GM18520 (cell line): ENCODE data around the gene ITGA8.
"Not testable (repeated sequence)": the region's sequence is repeated elsewhere in the genome, so short reads cannot be mapped to it uniquely, and the experiment has no call there.

Experiments
- ATAC-seq: cut with Tn5 transposase; IDR thresholded peaks from one replicate; pipeline ENCODE4 v1.9.1; 2021; ENCODE audit not compliant: unreplicated experiment

Gene ITGA8

GRCh38 chr10:15510963-15511362, 208.8 kb downstream of the ITGA8 start:
- no peak for ATAC-seq

DNA sequence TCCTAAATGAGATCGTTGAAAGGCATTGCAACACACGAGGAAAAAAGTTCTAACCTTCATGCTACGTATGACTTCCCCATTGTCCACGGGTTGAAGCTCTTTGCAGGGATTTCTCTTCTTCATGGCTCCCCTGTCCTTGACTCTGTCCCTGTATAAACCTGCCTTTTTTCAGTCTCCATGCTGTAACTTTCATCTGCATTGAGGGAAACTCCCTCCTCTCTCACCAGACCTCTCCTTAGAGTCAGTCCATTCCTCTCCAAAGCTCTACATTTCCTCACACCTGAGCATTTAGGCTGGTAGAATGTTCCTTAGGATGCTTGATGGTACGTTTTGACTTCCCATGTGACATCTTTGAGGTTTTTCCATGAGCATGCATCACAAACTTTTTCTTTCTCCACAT, 214.4 kb downstream of the ITGA8 start:
- ATAC-seq: no peak

DNA sequence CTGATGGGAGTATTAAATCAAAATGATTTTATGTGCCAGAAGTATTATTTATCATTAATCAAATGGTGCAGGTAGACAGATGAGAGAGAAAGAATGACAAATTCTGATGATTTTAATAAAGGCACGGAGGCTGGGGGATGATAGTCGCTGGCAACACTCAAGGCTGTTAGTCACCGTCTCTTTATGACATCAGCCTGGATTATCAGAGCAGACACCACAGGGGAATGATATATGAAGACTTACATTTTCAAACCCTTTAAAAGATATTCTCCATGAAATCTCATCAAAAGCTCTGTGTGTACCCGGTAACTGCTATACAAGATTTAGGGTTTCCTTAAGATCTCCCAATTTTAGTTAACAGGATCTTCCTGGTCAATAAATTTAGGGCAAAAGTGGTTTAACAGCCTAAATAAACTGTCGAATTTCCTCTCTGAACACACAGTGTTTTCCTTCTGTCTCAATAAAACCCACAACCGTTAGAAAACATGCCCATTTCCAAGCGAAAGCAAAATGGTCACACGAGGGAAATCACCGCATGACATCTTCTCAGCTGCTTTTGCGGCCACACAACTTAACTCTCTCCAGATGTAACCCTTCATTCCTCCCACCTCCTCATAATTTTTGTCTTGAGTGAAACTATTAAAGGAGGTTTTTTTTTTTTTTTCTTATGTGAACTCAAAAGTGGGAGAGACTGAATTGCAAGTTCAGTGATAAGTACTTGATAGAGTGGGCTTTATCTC, 215.5 kb downstream of the ITGA8 start:
- no peak for ATAC-seq

DNA sequence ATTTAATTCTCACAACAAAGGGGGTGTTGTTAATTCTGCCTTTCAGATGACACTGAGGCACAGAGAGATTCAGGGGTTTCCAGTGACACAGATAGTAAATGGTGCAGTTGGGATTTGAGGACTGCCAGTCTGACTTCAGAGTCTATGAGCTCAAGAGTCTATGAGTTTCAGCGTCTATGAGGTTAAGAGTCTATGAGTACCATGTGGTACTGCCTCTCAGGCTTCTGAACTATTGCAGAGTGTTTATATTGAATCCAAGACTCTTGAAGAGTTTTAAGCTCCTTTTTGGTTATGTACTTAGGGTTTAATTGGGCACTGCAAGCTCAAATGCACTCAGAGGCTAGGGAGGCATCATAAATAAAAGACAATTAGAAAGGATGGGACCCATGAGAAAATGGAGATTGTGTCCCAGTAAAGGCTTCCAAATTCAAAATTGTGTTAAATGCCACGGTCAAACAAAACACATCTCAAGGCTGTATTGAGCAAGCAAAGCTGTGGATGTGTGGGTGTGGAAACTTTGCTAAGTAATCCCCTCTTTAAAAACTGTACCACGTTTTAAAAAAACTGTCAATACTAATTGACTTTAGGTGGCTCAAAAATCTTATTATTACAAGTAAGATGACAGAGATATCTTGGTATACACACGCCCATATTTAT, 224.7 kb downstream of the ITGA8 start:
- no peak for ATAC-seq

DNA sequence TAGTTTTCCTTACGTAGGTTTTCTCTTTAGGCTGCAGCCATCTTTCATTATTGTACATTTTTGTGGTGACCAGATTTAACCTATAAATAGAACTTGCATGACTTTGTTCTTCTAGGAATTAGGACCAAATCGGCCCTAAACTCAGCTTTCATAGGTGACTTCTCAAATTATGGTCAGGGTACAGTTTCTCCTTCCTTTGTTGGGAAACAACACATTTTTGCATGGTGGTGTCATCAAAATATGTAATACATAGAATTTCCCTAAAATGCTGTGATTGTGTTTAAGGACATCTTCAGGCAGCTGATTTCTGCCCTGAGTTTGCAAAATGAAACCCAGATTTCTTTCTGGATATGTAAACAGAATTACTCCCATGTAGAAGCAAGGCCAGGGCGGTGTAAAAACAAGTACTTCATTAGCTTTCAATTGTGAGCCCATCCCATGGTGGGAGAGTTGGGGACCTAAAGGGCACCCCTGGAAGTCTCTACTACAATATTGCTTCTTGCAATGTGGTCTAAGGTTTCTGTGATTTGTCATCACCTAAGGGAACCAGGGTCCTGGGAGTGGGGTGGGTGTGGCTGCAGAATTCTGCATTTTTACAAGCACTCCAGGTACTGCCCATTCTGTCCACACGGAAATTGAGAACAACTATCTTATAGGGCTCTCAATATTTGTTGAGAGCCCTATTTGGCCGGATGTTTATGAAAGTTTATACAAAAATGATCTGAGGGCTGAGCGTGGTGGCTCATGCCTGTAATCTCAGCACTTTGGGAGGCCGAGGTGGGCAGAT, 227.7 kb downstream of the ITGA8 start:
- no peak for ATAC-seq

- no peak for ATAC-seq
Measured at GRCh38 chr10:15489431-15489830, 230.3 kb downstream of the ITGA8 start.

GRCh38 chr10:15487376-15487775, 232.3 kb downstream of the ITGA8 start:
- ATAC-seq: no peak

DNA sequence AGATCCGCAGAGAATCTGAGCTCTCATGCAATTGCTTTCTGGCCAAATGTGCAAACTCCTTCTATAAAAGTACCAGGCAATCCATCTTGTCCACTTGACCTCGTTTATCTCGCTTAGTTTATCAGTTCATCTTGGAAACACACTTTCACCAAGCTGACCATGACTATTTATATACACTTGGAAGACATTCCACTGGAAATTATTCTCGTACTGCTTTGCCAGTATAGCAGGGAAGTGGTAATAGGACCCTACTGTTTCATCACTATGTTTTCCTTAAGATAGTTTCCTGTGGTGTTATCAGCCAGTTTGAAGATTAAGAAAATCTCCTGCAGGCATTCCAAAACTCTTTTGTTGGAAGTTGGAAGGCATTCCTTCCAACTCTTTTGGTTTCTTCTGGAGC, 233.3 kb downstream of the ITGA8 start:
- no peak for ATAC-seq

DNA sequence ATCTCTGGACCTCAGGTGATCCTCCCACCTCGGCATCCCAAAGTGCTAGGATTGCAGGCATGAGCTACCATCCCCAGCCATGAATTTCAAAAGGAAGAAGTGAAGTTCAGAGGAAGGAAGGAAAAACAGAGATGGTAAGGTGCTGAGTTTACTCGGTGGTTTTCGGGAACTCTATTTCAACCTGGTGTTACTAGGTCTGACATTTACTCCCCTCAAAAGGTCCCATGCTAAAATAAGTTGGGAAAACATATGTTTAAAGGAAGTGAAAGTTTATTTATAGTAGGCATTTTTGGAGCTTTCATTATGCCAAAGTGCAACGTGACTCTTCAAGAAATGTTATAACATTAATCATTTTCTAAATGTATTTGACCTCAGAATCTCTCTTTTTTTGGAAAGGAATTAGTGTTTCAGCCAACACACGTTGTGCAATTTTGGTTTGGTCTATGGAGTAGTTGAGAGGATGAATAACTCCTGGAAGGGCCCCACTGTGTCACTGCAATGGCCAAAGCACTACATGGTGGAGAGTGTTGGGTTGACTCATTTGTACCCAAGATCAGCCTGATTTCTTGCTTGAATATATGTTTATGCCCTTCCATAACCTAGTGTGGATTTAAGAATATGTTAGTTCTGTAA, 233.9 kb downstream of the ITGA8 start:
- no peak for ATAC-seq

DNA sequence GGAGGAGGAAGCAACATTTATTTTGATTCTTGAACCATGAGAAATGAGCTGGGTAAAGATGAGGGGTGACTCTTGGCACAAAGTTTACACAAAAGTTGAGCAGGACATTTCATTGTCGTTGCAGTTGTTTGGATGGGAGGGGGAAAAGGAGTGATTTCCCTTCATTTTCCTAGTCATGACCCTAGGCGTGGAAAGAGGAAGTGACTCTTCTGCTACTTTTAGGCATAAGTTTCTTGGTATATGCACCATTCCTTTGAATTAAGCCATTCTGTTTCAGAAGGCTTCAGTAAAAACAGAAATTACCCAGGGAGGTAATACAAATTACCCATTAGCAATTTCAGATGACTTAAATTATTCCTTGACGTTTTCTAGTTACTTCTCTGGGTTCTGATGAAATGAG, 234.7 kb downstream of the ITGA8 start:
- ATAC-seq: no peak

DNA sequence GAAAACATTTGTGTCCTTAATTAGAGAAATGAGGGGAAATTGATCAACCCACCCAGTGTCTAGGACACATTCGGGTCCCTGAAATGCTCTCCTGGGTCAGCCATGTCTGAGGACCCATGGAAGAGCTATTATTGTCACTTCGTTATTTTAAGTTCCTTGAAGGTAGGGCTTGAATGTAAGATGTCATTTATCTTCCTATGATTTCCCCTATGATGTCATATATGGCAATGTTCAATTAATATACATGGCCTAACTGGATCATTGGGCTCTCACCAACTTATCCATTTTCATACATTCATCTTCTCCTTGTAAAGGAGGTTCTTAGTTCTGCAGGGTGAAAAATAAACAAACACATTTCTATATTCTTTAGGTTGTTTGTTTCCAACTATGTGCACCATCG, 235.6 kb downstream of the ITGA8 start:
- ATAC-seq: no peak

DNA sequence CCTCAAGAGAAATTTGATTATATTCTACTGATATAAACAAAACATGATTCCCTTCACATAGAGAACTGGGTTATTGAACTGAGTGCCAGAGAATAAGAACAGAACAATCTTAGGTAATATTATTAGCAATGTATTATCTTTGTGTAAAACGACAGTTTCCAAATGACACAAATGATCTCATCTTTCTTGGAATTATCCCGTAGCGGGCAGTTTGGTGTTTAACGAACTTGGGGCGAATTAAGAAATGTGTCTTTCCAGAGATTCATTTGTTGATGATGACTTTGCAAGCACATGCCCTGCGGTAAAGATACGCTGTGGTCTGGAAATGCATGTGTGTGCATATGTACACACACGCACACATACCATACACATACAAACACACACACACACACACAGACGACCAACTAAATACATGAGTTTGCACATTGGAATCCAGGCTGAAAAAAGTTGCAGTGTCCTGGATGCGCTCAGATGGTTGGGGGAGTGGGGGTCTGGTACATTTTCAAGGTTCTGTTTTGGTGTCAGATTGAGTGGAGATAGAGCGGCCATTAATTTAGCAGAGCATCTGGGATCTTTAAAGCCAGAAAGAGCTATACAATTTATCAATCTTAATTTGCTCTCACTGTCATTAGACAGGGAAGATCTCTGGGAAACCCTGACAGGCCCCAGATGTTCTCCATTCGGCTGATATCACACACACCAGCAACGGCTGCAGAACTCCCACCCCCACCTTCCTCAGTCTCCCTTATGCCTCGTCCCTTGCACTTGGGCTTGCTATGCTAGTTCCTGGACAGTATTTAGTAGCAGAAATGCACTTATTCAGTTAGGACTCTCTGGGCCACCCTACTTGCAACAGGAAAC, 236.3 kb downstream of the ITGA8 start:
- no peak for ATAC-seq

- ATAC-seq: no peak
Measured at GRCh38 chr10:15482156-15482555, 237.6 kb downstream of the ITGA8 start.

- ATAC-seq: no peak
Measured at GRCh38 chr10:15478950-15479349, 240.8 kb downstream of the ITGA8 start.

- ATAC-seq: no peak
Measured at GRCh38 chr10:15478429-15478828, 241.3 kb downstream of the ITGA8 start.

DNA sequence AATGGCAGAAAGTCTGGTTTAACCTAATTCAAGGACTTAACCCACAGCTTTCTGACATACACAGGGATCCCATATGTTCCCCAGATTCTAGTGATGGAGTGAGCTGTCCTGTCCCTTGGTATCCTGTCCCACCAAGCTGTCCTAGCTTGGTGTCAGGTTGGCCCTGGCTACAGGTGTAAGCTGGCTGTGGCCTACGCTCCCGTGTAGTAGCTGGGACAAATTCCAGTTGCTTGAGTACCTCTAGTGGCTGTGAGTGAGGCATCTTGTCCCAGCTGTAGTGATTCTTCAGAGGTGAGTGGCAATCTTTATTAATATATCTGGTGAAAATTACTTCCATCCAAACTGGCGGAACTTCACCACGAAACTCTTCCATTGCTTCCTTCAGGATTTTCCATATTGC, 243.4 kb downstream of the ITGA8 start:
- ATAC-seq: no peak

DNA sequence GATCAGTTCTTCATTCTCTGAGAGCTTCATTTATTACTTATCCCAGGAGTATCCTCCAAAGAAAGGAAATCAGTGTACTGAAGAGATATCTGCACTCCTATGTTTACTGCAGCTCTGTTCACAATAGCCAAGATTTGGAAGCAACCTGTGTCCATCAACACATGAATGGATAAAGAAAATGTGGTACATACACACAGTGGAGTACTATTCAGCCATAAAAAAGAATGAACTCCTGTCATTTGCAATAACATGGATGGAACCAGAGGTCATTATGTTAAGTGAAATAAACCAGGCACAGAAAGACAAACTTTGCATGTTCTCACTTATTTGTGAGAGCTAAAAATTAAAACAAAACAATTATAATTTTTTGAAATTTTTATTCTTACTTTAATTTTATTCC, 244.3 kb downstream of the ITGA8 start:
- not testable (repeated sequence) for ATAC-seq

GRCh38 chr10:15474671-15475070, 245.1 kb downstream of the ITGA8 start:
- ATAC-seq: no peak

GRCh38 chr10:15473396-15473767, 246.3 kb downstream of the ITGA8 start:
- ATAC-seq: no peak
